Measurements from ENCODE around the gene PRKD3. TPM values are rescaled to one million over a fixed set of nuclear protein-coding genes. Genes with fewer than 3 reads are reported as not detected.

Gene PRKD3
- polyA plus RNA-seq, 1 donor from 2014 or later = 5.9 TPM

DNA sequence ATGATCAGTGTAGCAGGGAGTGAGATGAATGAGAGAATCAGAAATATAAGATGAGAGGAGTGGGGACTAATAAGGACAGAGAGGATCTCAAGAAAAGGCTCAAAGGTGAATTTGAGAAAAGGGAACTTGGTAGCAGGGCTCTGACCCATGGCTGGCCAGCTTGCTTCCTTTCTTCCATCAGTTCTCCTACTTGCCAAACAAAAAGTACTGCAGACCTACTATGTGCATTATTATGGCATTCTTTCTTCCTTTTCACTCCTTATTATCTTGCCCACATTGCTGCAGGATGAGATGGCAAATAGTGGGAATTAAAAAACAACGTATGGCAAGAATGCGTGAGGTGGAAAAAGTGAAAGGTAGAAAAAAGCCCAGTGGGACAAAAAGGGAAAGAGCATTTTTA, 33.0 kb downstream of the PRKD3 start:
- Histone ChIP-seq H3K27ac (ENCODE audit: low read length) (no peak overlapping the region), H3K4me3 (ENCODE audit: low read length) (no peak overlapping the region), H3K36me3 (ENCODE audit: insufficient read depth, low read length) (no peaks in the 10 kb centered on the region), H3K9me3 (ENCODE audit: low read length) (no peaks in the 10 kb centered on the region), H3F3A (ENCODE audit: insufficient read depth, low read length, poor library complexity, severe bottlenecking) (no peaks in the 10 kb centered on the region), H3K4me2 (ENCODE audit: low read length) (no peak overlapping the region), H3K79me2 (replicated peaks; ENCODE audit: insufficient read depth, low read length) (peaks cover 3% of the 10 kb centered on the region), H4K20me1 (ENCODE audit: insufficient read depth) (no peaks in the 10 kb centered on the region), H2AFZ (ENCODE audit: low read depth, low read length) (no peak overlapping the region), H3K27me3 (ENCODE audit: insufficient read depth, low read depth, low read length) (no peaks in the 10 kb centered on the region), H3K9me2 (ENCODE audit: insufficient read depth, low read length) (no peaks in the 10 kb centered on the region), H3K9ac (ENCODE audit: low read length) (no peak overlapping the region)
- TF ChIP-seq MXI1 (conservative IDR thresholded peaks at IDR 0.05; ENCODE audit: poor library complexity, severe bottlenecking) = no peak
- TF ChIP-seq SMC3 (conservative IDR thresholded peaks at IDR 0.05; ENCODE audit: poor library complexity) = no peak
- no peak for TF ChIP-seq RAD21 (conservative IDR thresholded peaks at IDR 0.05)

DNA sequence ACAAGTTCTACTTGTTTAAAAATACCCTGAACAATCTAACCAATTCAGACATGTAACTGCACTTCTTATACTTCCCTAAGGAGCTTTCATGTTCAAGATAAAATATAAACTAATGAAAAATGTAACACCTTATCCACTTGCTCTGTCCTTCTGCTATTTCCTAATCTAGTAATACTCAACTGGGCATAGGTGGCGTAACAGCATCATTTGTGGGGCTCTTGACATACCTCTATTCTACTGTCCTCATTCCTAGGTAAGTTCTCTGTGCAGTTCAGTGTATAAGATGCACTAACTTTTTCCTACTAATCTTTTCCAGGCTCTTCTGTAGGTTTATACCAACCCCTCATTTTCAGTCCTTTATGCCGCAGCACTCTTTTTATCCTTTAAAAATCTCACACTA, 36.7 kb downstream of the PRKD3 start:
- Histone ChIP-seq H3K4me3 (ENCODE audit: low read length) (no peak overlapping the region), H4K20me1 (ENCODE audit: insufficient read depth) (no peaks in the 10 kb centered on the region), H3K9ac (ENCODE audit: low read length) (no peak overlapping the region), H3K4me2 (ENCODE audit: low read length) (no peak overlapping the region), H3K9me2 (ENCODE audit: insufficient read depth, low read length) (no peaks in the 10 kb centered on the region), H3K27me3 (ENCODE audit: insufficient read depth, low read depth, low read length) (no peaks in the 10 kb centered on the region), H3K36me3 (ENCODE audit: insufficient read depth, low read length) (no peaks in the 10 kb centered on the region), H3K27ac (ENCODE audit: low read length) (no peak overlapping the region), H3F3A (ENCODE audit: insufficient read depth, low read length, poor library complexity, severe bottlenecking) (no peaks in the 10 kb centered on the region), H3K79me2 (replicated peaks; ENCODE audit: insufficient read depth, low read length) (no peaks in the 10 kb centered on the region), H3K9me3 (ENCODE audit: low read length) (no peaks in the 10 kb centered on the region), H2AFZ (ENCODE audit: low read depth, low read length) (no peak overlapping the region)
- TF ChIP-seq MXI1 (conservative IDR thresholded peaks at IDR 0.05; ENCODE audit: poor library complexity, severe bottlenecking) (no peak), EZH2 (IDR thresholded peaks at IDR 0.05; ENCODE audit: borderline replicate concordance, insufficient read depth, low read length, poor library complexity, severe bottlenecking) (no peak), EP300 (conservative IDR thresholded peaks at IDR 0.05; ENCODE audit: poor library complexity, severe bottlenecking) (no peak), SMC3 (conservative IDR thresholded peaks at IDR 0.05; ENCODE audit: poor library complexity) (peak; percentile 55), RAD21 (conservative IDR thresholded peaks at IDR 0.05) (peak; percentile 60), TAF1 (IDR thresholded peaks at IDR 0.05; ENCODE audit: low read depth) (no peak), POLR2AphosphoS5 (IDR thresholded peaks at IDR 0.05) (no peak)
- TF ChIP-seq, protein P1, sequence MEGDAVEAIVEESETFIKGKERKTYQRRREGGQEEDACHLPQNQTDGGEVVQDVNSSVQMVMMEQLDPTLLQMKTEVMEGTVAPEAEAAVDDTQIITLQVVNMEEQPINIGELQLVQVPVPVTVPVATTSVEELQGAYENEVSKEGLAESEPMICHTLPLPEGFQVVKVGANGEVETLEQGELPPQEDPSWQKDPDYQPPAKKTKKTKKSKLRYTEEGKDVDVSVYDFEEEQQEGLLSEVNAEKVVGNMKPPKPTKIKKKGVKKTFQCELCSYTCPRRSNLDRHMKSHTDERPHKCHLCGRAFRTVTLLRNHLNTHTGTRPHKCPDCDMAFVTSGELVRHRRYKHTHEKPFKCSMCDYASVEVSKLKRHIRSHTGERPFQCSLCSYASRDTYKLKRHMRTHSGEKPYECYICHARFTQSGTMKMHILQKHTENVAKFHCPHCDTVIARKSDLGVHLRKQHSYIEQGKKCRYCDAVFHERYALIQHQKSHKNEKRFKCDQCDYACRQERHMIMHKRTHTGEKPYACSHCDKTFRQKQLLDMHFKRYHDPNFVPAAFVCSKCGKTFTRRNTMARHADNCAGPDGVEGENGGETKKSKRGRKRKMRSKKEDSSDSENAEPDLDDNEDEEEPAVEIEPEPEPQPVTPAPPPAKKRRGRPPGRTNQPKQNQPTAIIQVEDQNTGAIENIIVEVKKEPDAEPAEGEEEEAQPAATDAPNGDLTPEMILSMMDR (IDR thresholded peaks at IDR 0.05; ENCODE audit: poor library complexity, severe bottlenecking) = peak; percentile 43
- TF ChIP-seq, protein P2, sequence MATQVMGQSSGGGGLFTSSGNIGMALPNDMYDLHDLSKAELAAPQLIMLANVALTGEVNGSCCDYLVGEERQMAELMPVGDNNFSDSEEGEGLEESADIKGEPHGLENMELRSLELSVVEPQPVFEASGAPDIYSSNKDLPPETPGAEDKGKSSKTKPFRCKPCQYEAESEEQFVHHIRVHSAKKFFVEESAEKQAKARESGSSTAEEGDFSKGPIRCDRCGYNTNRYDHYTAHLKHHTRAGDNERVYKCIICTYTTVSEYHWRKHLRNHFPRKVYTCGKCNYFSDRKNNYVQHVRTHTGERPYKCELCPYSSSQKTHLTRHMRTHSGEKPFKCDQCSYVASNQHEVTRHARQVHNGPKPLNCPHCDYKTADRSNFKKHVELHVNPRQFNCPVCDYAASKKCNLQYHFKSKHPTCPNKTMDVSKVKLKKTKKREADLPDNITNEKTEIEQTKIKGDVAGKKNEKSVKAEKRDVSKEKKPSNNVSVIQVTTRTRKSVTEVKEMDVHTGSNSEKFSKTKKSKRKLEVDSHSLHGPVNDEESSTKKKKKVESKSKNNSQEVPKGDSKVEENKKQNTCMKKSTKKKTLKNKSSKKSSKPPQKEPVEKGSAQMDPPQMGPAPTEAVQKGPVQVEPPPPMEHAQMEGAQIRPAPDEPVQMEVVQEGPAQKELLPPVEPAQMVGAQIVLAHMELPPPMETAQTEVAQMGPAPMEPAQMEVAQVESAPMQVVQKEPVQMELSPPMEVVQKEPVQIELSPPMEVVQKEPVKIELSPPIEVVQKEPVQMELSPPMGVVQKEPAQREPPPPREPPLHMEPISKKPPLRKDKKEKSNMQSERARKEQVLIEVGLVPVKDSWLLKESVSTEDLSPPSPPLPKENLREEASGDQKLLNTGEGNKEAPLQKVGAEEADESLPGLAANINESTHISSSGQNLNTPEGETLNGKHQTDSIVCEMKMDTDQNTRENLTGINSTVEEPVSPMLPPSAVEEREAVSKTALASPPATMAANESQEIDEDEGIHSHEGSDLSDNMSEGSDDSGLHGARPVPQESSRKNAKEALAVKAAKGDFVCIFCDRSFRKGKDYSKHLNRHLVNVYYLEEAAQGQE (IDR thresholded peaks at IDR 0.05; ENCODE audit: borderline replicate concordance) = no peak

DNA sequence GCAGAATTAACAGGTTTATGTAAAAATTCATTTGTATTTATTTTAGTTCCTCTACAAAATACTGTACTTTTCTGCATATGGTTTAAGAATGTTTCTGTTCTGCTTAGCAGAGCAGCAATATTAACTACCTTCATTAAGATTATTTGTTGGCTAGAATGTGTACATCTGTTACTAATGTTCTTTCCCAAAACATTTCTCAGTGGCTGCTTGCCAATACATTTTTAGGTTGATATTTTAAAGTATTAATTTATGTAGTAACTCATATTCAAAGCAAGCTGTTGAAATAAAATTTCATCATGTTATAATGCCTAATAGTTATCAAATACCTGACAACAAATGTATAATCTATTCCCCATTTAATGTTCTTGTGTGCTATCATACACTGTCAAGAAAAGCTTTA, 40.3 kb downstream of the PRKD3 start:
- Histone ChIP-seq H3K36me3 (ENCODE audit: insufficient read depth, low read length) (no peaks in the 10 kb centered on the region), H4K20me1 (ENCODE audit: insufficient read depth) (no peaks in the 10 kb centered on the region), H2AFZ (ENCODE audit: low read depth, low read length) (no peak overlapping the region), H3K9me3 (ENCODE audit: low read length) (no peaks in the 10 kb centered on the region), H3K79me2 (replicated peaks; ENCODE audit: insufficient read depth, low read length) (no peaks in the 10 kb centered on the region), H3F3A (ENCODE audit: insufficient read depth, low read length, poor library complexity, severe bottlenecking) (no peaks in the 10 kb centered on the region), H3K27me3 (ENCODE audit: insufficient read depth, low read depth, low read length) (no peaks in the 10 kb centered on the region), H3K4me2 (ENCODE audit: low read length) (no peak overlapping the region), H3K9me2 (ENCODE audit: insufficient read depth, low read length) (no peaks in the 10 kb centered on the region), H3K27ac (ENCODE audit: low read length) (no peak overlapping the region), H3K9ac (ENCODE audit: low read length) (no peak overlapping the region), H3K4me3 (ENCODE audit: low read length) (no peak overlapping the region)
- TF ChIP-seq RAD21 (conservative IDR thresholded peaks at IDR 0.05) (no peak), EP300 (conservative IDR thresholded peaks at IDR 0.05; ENCODE audit: poor library complexity, severe bottlenecking) (no peak), TAF1 (IDR thresholded peaks at IDR 0.05; ENCODE audit: low read depth) (no peak), POLR2AphosphoS5 (IDR thresholded peaks at IDR 0.05) (no peak), EZH2 (IDR thresholded peaks at IDR 0.05; ENCODE audit: borderline replicate concordance, insufficient read depth, low read length, poor library complexity, severe bottlenecking) (no peak), SMC3 (conservative IDR thresholded peaks at IDR 0.05; ENCODE audit: poor library complexity) (no peak), MXI1 (conservative IDR thresholded peaks at IDR 0.05; ENCODE audit: poor library complexity, severe bottlenecking) (no peak)
- TF ChIP-seq, protein P2 (IDR thresholded peaks at IDR 0.05; ENCODE audit: borderline replicate concordance) = no peak
- TF ChIP-seq, protein P1 (IDR thresholded peaks at IDR 0.05; ENCODE audit: poor library complexity, severe bottlenecking) = no peak

Measured in neural cell (in vitro differentiated cells).